IMR-90 (cell line): ENCODE results near the gene TTC9. TPM values are rescaled to one million over a fixed set of nuclear protein-coding genes. Genes with fewer than 3 reads are reported as not detected.

ENCODE experiments used
- ATAC-seq: fragments of 200-7000 bp; cut with Tn5 transposase; 2 replicates; pipeline ENCODE4 v1.9.1; 2020; ENCODE audit warnings: low read depth, mild to moderate bottlenecking, moderate library complexity
- BruUV-seq: library from RNA; stranded (reverse); fragments of 400-500 nt; replicated peaks from 2 replicates; lab custom pipeline; 2021; lab: Mats Ljungman, UMichigan
- CTCF ChIA-PET: fragments of 300-600 bp; formaldehyde crosslinking; extraction: SDS; loops from one replicate; lab custom pipeline; 2021; ENCODE audit warnings: antibody characterized with exemption; lab: Yijun Ruan, JAX
- POLR2A ChIA-PET: fragments of 300-600 bp; sonication (Branson Sonifier 250); formaldehyde crosslinking; loops from one replicate; lab custom pipeline; 2022; ENCODE audit warnings: antibody characterized with exemption; ENCODE audit not compliant: unreplicated experiment; lab: Charles Lee
- DNase-seq: peaks from one replicate; pipeline ENCODE4 v3.0.0; 2013
- H2AFZ ChIP-seq: replicated peaks from 2 replicates; pipeline ENCODE3; 2013; ENCODE audit warnings: low read length, mild to moderate bottlenecking; ENCODE audit not compliant: poor library complexity
- H2AK5ac ChIP-seq: 2 replicates; pipeline ENCODE4 v1.6.1; 2013; ENCODE audit warnings: low read depth, low read length, inconsistent platforms
- H2AK9ac ChIP-seq: replicated peaks from 2 replicates; pipeline ENCODE3; 2013; ENCODE audit warnings: mild to moderate bottlenecking, low read depth, low read length, moderate library complexity; ENCODE audit not compliant: poor library complexity
- H2BK120ac ChIP-seq: 2 replicates; pipeline ENCODE4 v1.6.1; 2013; ENCODE audit warnings: low read depth, low read length, inconsistent platforms
- H2BK15ac ChIP-seq: 3 replicates; pipeline ENCODE4 v1.6.1; 2013; ENCODE audit warnings: low read depth, low read length, inconsistent platforms
- H2BK20ac ChIP-seq: 2 replicates; pipeline ENCODE4 v1.6.1; 2013; ENCODE audit warnings: low read depth, mild to moderate bottlenecking, inconsistent platforms, low read length, moderate library complexity
- H2BK5ac ChIP-seq: 2 replicates; pipeline ENCODE4 v1.6.1; 2013; ENCODE audit warnings: mild to moderate bottlenecking, low read depth, low read length, inconsistent platforms; ENCODE audit not compliant: poor library complexity, severe bottlenecking
- H3K14ac ChIP-seq: replicated peaks from 2 replicates; pipeline ENCODE4 v1.6.1; 2013; ENCODE audit warnings: low read depth, low read length, inconsistent platforms
- H3K18ac ChIP-seq: 2 replicates; pipeline ENCODE4 v1.6.1; 2013; ENCODE audit warnings: low read depth, low read length, control low read depth
- H3K23ac ChIP-seq: 2 replicates; pipeline ENCODE4 v1.6.1; 2013; ENCODE audit warnings: low read depth, low read length, inconsistent platforms
- H3K27ac ChIP-seq: 2 replicates; pipeline ENCODE4 v1.5.1; 2013; ENCODE audit warnings: mild to moderate bottlenecking, control low read depth, low read length; ENCODE audit not compliant: insufficient read depth
- H3K27me3 ChIP-seq: 2 replicates; pipeline ENCODE4 v1.6.1; 2013; ENCODE audit warnings: low read length; ENCODE audit not compliant: control insufficient read depth, insufficient read depth
- H3K36me3 ChIP-seq: 2 replicates; pipeline ENCODE4 v1.6.1; 2013; ENCODE audit warnings: low read length, mixed read lengths; ENCODE audit not compliant: control insufficient read depth, insufficient read depth
- H3K4ac ChIP-seq: 2 replicates; pipeline ENCODE4 v1.6.1; 2013; ENCODE audit warnings: low read depth, low read length, inconsistent platforms
- H3K4me1 ChIP-seq: 2 replicates; pipeline ENCODE4 v1.6.1; 2013; ENCODE audit warnings: low read length, mixed read lengths; ENCODE audit not compliant: control insufficient read depth, insufficient read depth
- H3K4me2 ChIP-seq: 2 replicates; pipeline ENCODE4 v1.6.1; 2013; ENCODE audit warnings: low read depth, mild to moderate bottlenecking, control low read depth, low read length, moderate library complexity
- H3K4me3 ChIP-seq: 2 replicates; pipeline ENCODE4 v1.5.1; 2013; ENCODE audit warnings: low read depth, mild to moderate bottlenecking, control low read depth, low read length, moderate library complexity; ENCODE audit not compliant: insufficient read depth
- H3K56ac ChIP-seq: 2 replicates; pipeline ENCODE4 v1.6.1; 2013; ENCODE audit warnings: low read length, inconsistent platforms; ENCODE audit not compliant: insufficient read depth; ENCODE audit errors: extremely low read depth
- H3K79me1 ChIP-seq, 2 experiments: 2 replicates each; pipeline ENCODE4 v1.6.1; 2013; ENCODE audit warnings: low read length in 2 of 2, inconsistent platforms in 1 of 2, low read depth in 1 of 2
- H3K9ac ChIP-seq: 2 replicates; pipeline ENCODE4 v1.6.1; 2013; ENCODE audit warnings: low read depth, low read length, control low read depth
- H3K9me1 ChIP-seq: 2 replicates; pipeline ENCODE4 v1.6.1; 2013; ENCODE audit warnings: low read length, inconsistent platforms; ENCODE audit not compliant: insufficient read depth
- H3K9me3 ChIP-seq: 2 replicates; pipeline ENCODE4 v1.6.1; 2013; ENCODE audit warnings: low read length; ENCODE audit not compliant: control insufficient read depth, insufficient read depth
- H4K20me1 ChIP-seq: 2 replicates; pipeline ENCODE4 v1.6.1; 2013; ENCODE audit warnings: low read length, inconsistent platforms; ENCODE audit not compliant: insufficient read depth
- H4K5ac ChIP-seq: 2 replicates; pipeline ENCODE4 v1.6.1; 2013; ENCODE audit warnings: mild to moderate bottlenecking, low read depth, low read length, control low read depth
- H4K8ac ChIP-seq, 2 experiments: 2 replicates each; pipeline ENCODE4 v1.6.1; 2013; ENCODE audit warnings: low read depth in 2 of 2, low read length in 2 of 2, control low read depth in 1 of 2, inconsistent platforms in 1 of 2
- H4K91ac ChIP-seq: 2 replicates; pipeline ENCODE4 v1.6.1; 2013; ENCODE audit warnings: low read depth, low read length, inconsistent platforms; ENCODE audit not compliant: insufficient read depth
- WGBS, 2 experiments: methylation state at CpG; one replicate each; pipeline versions ENCODE4 v1.1.5 to v1.1.7; 2013; ENCODE audit warnings: missing lambda C conversion rate in 2 of 2; ENCODE audit not compliant: insufficient read length in 1 of 2; ENCODE audit errors: extremely low coverage in 2 of 2; 5-methylcytosine and 5-hydroxymethylcytosine counted together
- dilution Hi-C: fragments of 300-500 bp; cut with HindIII; formaldehyde crosslinking; loops from one replicate; pipeline ENCODE4 v1.14.3; 2018; ENCODE audit warnings: low sequenced_read_pairs; ENCODE audit not compliant: unreplicated experiment
- in situ Hi-C: fragments of 300-500 bp; cut with MboI; formaldehyde crosslinking; loops from 3 replicates; pipeline ENCODE4 v1.14.3; 2019; ENCODE audit warnings: low sequenced_read_pairs, inconsistent platforms, mixed read lengths
- intact Hi-C: fragments of 100-400 bp; cut with micrococcal nuclease; formaldehyde crosslinking; loops from 2 replicates; pipeline ENCODE4 v1.10.0; 2022
- polyA plus RNA-seq, 3 experiments: library from polyadenylated mRNA; depleted of rRNA; stranded (reverse); fragments of >200 nt; gene quantifications; 2 replicates each; pipeline ENCODE4 v1.2.3, GENCODE V29; 2012; ENCODE audit warnings: low replicate concordance in 1 of 3
- total RNA-seq: library from RNA; depleted of rRNA; stranded (reverse); fragments of >200 nt; gene quantifications from 2 replicates; pipeline ENCODE4 v1.2.3, GENCODE V29; 2012
- TF ChIP-seq, protein P1 (sequence below): conservative IDR thresholded peaks from 2 replicates; pipeline ENCODE4 v1.5.1; 2012; ENCODE audit warnings: mild to moderate bottlenecking, low read depth, low read length, improper control_type of control experiment

TTC9 gene
- total and polyA plus RNA-seq, 2 of the 4 experiments (the other 2 are of a cell fraction), result 0.02 TPM; not detected in 1

DNA sequence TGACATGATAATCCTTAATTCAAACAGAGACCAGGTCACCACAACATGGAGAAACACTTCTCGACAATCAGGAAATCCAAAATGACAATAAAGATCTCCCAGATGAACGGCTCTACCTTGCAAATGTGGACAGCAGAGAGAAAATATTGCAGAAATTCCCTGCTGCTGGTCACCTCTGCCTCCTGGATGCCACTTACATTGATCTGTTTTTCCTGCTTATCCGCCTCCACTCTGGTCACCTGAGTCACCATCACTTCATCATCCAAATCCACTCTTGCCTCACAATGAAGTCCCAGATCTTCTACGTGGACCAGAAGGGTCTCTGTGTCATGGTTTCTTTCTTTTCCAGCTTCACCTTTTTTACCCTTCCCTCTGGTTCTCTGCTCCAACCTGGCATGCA lies 21.1 kb downstream of the TTC9 start:
- ATAC-seq (no peak), DNase-seq (no peak)
- H4K20me1 ChIP-seq, result no peaks in the 10 kb centered on the region
- H2BK20ac ChIP-seq, result no peak overlapping the region
- H4K91ac ChIP-seq, result no peak overlapping the region
- POLR2A ChIA-PET, result no interaction called here
- in situ Hi-C loops, result no loop called here
- CTCF ChIA-PET, result no interaction called here
- no peak overlapping the region for H2BK5ac ChIP-seq
- peaks cover 1% of the 10 kb centered on the region; the same call in 1 of the 2 replicates for H3K4me1 ChIP-seq
- H3K79me1 ChIP-seq, result no peaks in the 10 kb centered on the region
- no peaks in the 10 kb centered on the region for H3K36me3 ChIP-seq
- H3K9me1 ChIP-seq, result no peaks in the 10 kb centered on the region
- H3K56ac ChIP-seq, result no peak overlapping the region
- H2AK9ac ChIP-seq, result no peak overlapping the region
- dilution Hi-C loops, result no loop called here
- H2AK5ac ChIP-seq, result no peak overlapping the region
- no peak overlapping the region for H2BK15ac ChIP-seq
- no TSS peak for BruUV-seq
- no peak overlapping the region for H4K5ac ChIP-seq
- H2BK120ac ChIP-seq, result no peak overlapping the region
- peaks cover 12% of the 10 kb centered on the region; the same call in 1 of the 2 replicates for H3K27me3 ChIP-seq
- WGBS, 2 experiments, result 61% methylated on average over 4 of the region's 4 CpGs; no CpG with 5 or more reads in 1 of the 2 experiments
- no peak overlapping the region for H3K18ac ChIP-seq
- H3K4me3 ChIP-seq, result no peak overlapping the region
- no peak overlapping the region for H3K14ac ChIP-seq
- no peak overlapping the region for H3K27ac ChIP-seq
- H3K4me2 ChIP-seq, result no peak overlapping the region
- no peak overlapping the region for H3K9ac ChIP-seq
- H2AFZ ChIP-seq, result no peak overlapping the region
- no peaks in the 10 kb centered on the region for H3K9me3 ChIP-seq
- H4K8ac ChIP-seq, result no peak overlapping the region
- H3K4ac ChIP-seq, result no peak overlapping the region
- TF ChIP-seq, protein P1, sequence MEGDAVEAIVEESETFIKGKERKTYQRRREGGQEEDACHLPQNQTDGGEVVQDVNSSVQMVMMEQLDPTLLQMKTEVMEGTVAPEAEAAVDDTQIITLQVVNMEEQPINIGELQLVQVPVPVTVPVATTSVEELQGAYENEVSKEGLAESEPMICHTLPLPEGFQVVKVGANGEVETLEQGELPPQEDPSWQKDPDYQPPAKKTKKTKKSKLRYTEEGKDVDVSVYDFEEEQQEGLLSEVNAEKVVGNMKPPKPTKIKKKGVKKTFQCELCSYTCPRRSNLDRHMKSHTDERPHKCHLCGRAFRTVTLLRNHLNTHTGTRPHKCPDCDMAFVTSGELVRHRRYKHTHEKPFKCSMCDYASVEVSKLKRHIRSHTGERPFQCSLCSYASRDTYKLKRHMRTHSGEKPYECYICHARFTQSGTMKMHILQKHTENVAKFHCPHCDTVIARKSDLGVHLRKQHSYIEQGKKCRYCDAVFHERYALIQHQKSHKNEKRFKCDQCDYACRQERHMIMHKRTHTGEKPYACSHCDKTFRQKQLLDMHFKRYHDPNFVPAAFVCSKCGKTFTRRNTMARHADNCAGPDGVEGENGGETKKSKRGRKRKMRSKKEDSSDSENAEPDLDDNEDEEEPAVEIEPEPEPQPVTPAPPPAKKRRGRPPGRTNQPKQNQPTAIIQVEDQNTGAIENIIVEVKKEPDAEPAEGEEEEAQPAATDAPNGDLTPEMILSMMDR, result no peak
- H3K23ac ChIP-seq, result no peak overlapping the region
- intact Hi-C loops, result no loop called here
